ENCODE results near the gene INAFM2.

The INAFM2 gene

GRCh38 chr15:40296561-40297230 is 26.8 kb upstream of the INAFM2 start:
- H3K27me3 ChIP-seq (ENCODE audit: insufficient read depth, low read depth), result peaks cover 33% of the 10 kb centered on the region; the same call in 1 of the 2 replicates
- H3K4me2 ChIP-seq, result no peak overlapping the region
- no peak overlapping the region for H3K9ac ChIP-seq
- no peaks in the 10 kb centered on the region for H4K20me1 ChIP-seq (ENCODE audit: insufficient read depth)
- no peak overlapping the region for H3K27ac ChIP-seq
- no peak for TF ChIP-seq CTCF (conservative IDR thresholded peaks at IDR 0.05; ENCODE audit: low read depth, low read length)
- H3K36me3 ChIP-seq (ENCODE audit: insufficient read depth), result no peaks in the 10 kb centered on the region
- no peak overlapping the region for H2AFZ ChIP-seq (ENCODE audit: low read depth)
- H3K4me1 ChIP-seq (ENCODE audit: low read depth, poor library complexity, severe bottlenecking), result no peaks in the 10 kb centered on the region
- no peaks in the 10 kb centered on the region for H3K79me2 ChIP-seq (ENCODE audit: insufficient read depth, low read depth)
- H3K4me3 ChIP-seq (IDR thresholded peaks at IDR 0.05; ENCODE audit: insufficient read depth, low read depth, low read length), result no peak overlapping the region

- H3K27me3 ChIP-seq (ENCODE audit: insufficient read depth, low read depth), result peaks cover 27% of the 10 kb centered on the region; the same call in 1 of the 2 replicates
- no peak overlapping the region for H3K27ac ChIP-seq
- no peak overlapping the region for H3K9ac ChIP-seq
- no peak overlapping the region for H3K4me3 ChIP-seq (IDR thresholded peaks at IDR 0.05; ENCODE audit: insufficient read depth, low read depth, low read length)
- no peaks in the 10 kb centered on the region for H3K79me2 ChIP-seq (ENCODE audit: insufficient read depth, low read depth)
- no peaks in the 10 kb centered on the region for H3K4me1 ChIP-seq (ENCODE audit: low read depth, poor library complexity, severe bottlenecking)
- H4K20me1 ChIP-seq (ENCODE audit: insufficient read depth), result no peaks in the 10 kb centered on the region
- no peak overlapping the region for H3K4me2 ChIP-seq
- no peaks in the 10 kb centered on the region for H3K36me3 ChIP-seq (ENCODE audit: insufficient read depth)
- H2AFZ ChIP-seq (ENCODE audit: low read depth), result no peak overlapping the region
- no peak for TF ChIP-seq CTCF (conservative IDR thresholded peaks at IDR 0.05; ENCODE audit: low read depth, low read length)
Observed at GRCh38 chr15:40297356-40297755, 26.1 kb upstream of the INAFM2 start.

GRCh38 chr15:40298216-40298935 is 25.1 kb upstream of the INAFM2 start:
- Histone ChIP-seq H4K20me1 (ENCODE audit: insufficient read depth) (no peaks in the 10 kb centered on the region), H3K4me3 (IDR thresholded peaks at IDR 0.05; ENCODE audit: insufficient read depth, low read depth, low read length) (no peak overlapping the region), H3K79me2 (ENCODE audit: insufficient read depth, low read depth) (no peaks in the 10 kb centered on the region), H3K27ac (no peak overlapping the region), H3K9ac (no peak overlapping the region), H3K27me3 (ENCODE audit: insufficient read depth, low read depth) (peaks cover 17% of the 10 kb centered on the region; the same call in 1 of the 2 replicates), H3K4me1 (ENCODE audit: low read depth, poor library complexity, severe bottlenecking) (no peaks in the 10 kb centered on the region), H2AFZ (ENCODE audit: low read depth) (no peak overlapping the region), H3K36me3 (ENCODE audit: insufficient read depth) (no peaks in the 10 kb centered on the region), H3K4me2 (no peak overlapping the region)
- TF ChIP-seq CTCF (conservative IDR thresholded peaks at IDR 0.05; ENCODE audit: low read depth, low read length), result no peak

- no peaks in the 10 kb centered on the region for H4K20me1 ChIP-seq (ENCODE audit: insufficient read depth)
- no peak overlapping the region for H3K9ac ChIP-seq
- TF ChIP-seq CTCF (conservative IDR thresholded peaks at IDR 0.05; ENCODE audit: low read depth, low read length), result no peak
- H3K4me3 ChIP-seq (IDR thresholded peaks at IDR 0.05; ENCODE audit: insufficient read depth, low read depth, low read length), result no peak overlapping the region
- no peaks in the 10 kb centered on the region for H3K79me2 ChIP-seq (ENCODE audit: insufficient read depth, low read depth)
- no peak overlapping the region for H3K27ac ChIP-seq
- peaks cover 10% of the 10 kb centered on the region; the same call in 1 of the 2 replicates for H3K27me3 ChIP-seq (ENCODE audit: insufficient read depth, low read depth)
- H3K4me1 ChIP-seq (ENCODE audit: low read depth, poor library complexity, severe bottlenecking), result no peaks in the 10 kb centered on the region
- no peak overlapping the region for H2AFZ ChIP-seq (ENCODE audit: low read depth)
- no peak overlapping the region for H3K4me2 ChIP-seq
- no peaks in the 10 kb centered on the region for H3K36me3 ChIP-seq (ENCODE audit: insufficient read depth)
Observed at GRCh38 chr15:40300367-40300766, 23.1 kb upstream of the INAFM2 start.
